Stomach smooth muscle (tissue), 2 donors: Measurements from ENCODE around the gene RALB.

Source experiments
- H3K27ac ChIP-seq: one replicate; pipeline ENCODE4 v1.7.0; 2013; ENCODE audit warnings: mild to moderate bottlenecking, low read length, inconsistent platforms
- H3K27me3 ChIP-seq, 2 donors: one replicate each; pipeline ENCODE4 v1.7.0; 2013; ENCODE audit warnings: low read length in 2 of 2; ENCODE audit not compliant: insufficient read depth in 2 of 2, control insufficient read depth in 1 of 2
- H3K36me3 ChIP-seq, 2 donors: one replicate each; pipeline ENCODE4 v1.7.0; 2013; ENCODE audit warnings: low read length in 2 of 2; ENCODE audit not compliant: control insufficient read depth in 2 of 2, insufficient read depth in 2 of 2
- H3K4me1 ChIP-seq: one replicate; pipeline ENCODE4 v1.7.0; 2013; ENCODE audit warnings: low read length; ENCODE audit not compliant: control insufficient read depth, insufficient read depth
- H3K4me3 ChIP-seq, 2 donors: one replicate each; pipeline ENCODE4 v1.7.0; 2013; ENCODE audit warnings: low read length in 2 of 2
- H3K9ac ChIP-seq, 2 donors: one replicate each; pipeline ENCODE4 v1.7.0; 2013; ENCODE audit warnings: low read length in 2 of 2, mild to moderate bottlenecking in 1 of 2
- H3K9me3 ChIP-seq, 2 donors: one replicate each; pipeline ENCODE4 v1.7.0; 2013; ENCODE audit warnings: low read length in 2 of 2; ENCODE audit not compliant: control insufficient read depth in 2 of 2
- donor health status: healthy.
- donor health status: Pancreatic carcinoma.

RALB gene

DNA sequence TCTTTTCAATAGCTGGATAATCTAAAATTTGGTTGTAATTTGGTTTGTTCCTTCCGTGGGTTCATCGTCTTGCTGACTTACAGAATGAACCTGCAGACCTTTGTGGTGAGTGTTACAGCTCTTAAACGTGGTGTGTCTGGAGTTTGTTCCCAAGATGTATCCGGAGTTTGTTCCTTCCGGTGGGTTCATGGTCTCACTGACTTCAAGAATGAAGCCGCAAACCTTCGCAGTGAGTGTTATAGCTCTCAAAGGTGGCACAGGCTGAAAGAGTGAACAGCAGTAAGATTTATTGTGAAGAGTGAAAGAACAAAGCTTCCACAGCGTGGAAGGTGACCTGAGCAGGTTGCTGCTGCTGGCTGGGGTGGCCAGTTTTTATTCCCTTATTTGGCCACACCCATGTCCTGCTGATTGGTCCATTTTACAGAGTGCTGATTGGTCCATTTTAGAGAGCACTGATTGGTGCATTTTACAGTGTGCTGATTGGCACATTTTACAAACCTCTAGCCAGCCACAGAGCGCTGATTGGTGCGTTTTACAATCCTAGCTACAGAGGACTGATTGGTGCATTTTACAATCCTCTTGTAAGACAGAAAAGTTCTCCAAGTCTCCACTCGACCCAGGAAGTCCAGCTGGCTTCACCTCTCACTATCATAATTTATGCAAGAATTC lies 16.6 kb downstream of the RALB start:
- Histone ChIP-seq H3K9ac (no peak overlapping the region), H3K36me3 (no peaks in the 10 kb centered on the region), H3K27ac (no peak overlapping the region), H3K9me3 (no peaks in the 10 kb centered on the region), H3K27me3 (no peaks in the 10 kb centered on the region), H3K4me3 (no peak overlapping the region), H3K4me1 (no peaks in the 10 kb centered on the region)

DNA sequence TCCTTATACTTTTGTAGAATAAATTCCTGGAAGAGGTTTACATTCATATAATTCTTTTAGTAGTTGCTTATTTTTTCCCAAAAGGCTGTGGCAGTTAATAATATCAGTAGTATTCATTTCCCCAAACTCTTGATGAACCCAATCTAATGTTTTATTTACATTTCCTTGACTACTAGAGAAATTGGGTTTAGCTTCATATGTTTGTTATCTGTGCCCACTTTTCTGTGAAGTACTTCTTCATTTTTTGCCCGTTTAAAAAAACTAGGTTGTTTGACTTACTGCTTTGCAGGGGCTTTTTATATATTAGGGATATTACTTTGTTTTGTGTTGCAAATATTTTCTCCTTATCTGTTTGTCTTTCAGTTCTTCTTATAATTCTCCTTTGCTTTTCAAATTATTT lies 17.2 kb downstream of the RALB start:
- Histone ChIP-seq H3K36me3 (no peaks in the 10 kb centered on the region), H3K4me1 (no peaks in the 10 kb centered on the region), H3K9ac (no peak overlapping the region), H3K9me3 (no peaks in the 10 kb centered on the region), H3K27ac (no peak overlapping the region), H3K4me3 (no peak overlapping the region), H3K27me3 (no peaks in the 10 kb centered on the region)

DNA sequence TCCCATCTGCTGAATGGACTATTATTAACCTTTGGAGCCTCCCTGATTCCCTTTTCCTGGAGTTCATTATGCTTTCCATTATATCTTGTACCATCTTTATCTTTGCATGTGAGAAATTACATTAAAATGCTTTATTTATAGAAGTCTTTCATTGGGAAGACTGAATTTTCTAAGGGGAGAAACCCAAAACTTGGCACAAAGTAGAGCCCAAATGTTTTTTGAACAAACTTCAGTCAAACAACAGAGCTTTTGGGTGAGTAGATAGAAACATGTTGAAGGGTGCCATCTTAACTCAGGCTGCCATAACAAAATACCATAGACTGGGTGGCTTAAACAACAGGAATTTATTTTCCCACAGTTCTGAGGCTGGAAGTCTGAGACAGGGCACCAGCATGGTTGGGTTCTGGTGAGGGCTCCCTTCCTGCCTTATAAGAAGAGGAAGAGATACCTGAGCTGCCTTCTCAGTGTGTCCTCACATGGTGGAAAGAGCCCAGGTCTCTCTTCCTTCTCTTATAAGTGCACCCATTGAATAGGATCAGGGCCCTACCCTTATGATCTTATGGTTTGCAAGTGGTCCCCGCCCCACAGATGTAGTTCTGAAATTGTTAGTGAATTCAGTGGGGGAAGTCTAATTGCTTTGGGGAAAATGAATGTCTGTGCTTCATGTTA lies 19.2 kb downstream of the RALB start:
- no peak overlapping the region for H3K9ac ChIP-seq
- no peak overlapping the region for H3K27ac ChIP-seq
- no peak overlapping the region for H3K4me3 ChIP-seq
- no peaks in the 10 kb centered on the region for H3K4me1 ChIP-seq
- no peaks in the 10 kb centered on the region for H3K9me3 ChIP-seq
- H3K27me3 ChIP-seq, result no peaks in the 10 kb centered on the region
- no peaks in the 10 kb centered on the region for H3K36me3 ChIP-seq

DNA sequence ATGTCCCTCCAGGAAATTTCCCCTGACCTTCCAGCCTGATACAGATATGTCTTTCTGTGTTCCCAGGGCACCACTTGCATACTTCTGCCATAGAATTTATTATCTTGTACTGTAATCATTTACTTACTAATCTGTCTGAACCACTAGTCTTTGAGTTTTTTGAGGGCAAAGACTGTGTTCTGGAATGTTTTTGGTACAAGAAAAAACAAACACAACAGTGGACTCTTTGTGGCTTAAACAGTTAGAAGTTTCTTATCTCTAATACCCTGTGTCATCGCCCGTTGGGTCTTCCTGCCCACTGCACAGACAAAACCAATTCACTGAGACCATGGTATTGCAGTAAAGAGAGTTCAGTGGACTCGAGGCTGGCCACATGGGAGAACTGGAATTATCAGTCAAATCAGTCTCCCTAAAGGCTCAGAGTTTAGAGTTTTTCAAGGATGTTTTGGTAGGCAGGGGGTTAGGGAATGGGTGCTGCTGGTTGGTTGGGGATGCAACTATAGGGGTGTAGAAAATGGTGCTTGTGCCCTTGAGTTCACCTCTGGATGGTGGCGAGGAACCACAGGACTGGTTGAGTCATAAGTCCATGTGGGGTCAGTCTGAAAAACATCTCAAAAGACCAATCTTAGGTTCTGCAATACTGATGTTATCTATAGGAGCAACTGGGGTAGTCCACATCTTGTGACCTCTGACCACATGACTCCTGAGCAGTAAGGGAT lies 20.3 kb downstream of the RALB start:
- no peak overlapping the region for H3K9ac ChIP-seq
- no peaks in the 10 kb centered on the region for H3K4me1 ChIP-seq
- H3K4me3 ChIP-seq, result no peak overlapping the region
- no peaks in the 10 kb centered on the region for H3K27me3 ChIP-seq
- H3K27ac ChIP-seq, result no peak overlapping the region
- no peaks in the 10 kb centered on the region for H3K9me3 ChIP-seq
- no peaks in the 10 kb centered on the region for H3K36me3 ChIP-seq

DNA sequence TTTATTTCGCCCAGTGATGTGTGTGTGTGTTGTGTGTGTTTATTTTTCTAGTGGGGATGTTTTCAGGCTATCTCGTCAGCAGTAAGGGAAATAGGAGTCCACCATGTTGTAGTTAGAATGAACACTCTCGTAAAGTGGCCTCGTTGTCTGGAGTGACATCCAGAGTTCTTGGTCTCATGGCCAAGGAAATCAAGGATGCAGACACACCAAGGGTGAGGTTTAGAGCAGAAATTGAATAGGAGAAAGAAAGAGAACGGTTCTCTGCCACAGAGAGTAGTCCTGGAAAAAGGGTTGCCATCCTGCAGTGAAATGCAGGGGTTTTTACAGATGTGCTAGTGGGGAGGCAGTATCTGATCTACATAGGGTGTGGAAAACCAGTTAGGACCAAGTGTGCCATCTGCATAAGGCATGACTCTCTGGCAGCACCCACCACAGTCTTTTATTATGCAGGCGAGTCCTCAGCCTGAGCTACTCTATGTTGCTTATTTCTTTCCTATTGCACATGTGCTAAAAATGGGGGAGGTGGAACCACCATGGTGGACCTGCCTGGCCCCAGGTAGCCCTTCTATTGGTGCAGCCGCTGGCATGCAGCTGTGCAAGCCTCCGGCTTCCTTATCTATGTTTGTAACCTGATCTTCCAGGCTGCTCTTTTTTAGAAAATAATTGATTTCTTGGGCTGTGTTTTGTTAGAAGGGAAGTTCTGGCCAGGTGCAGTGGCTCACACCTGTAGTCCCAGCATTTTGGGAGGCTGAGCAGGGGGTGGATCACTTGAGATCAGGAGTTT lies 23.2 kb downstream of the RALB start:
- H3K4me1 ChIP-seq, result no peaks in the 10 kb centered on the region
- no peaks in the 10 kb centered on the region for H3K27me3 ChIP-seq
- no peak overlapping the region for H3K4me3 ChIP-seq
- no peak overlapping the region for H3K27ac ChIP-seq
- H3K9ac ChIP-seq, result no peak overlapping the region
- H3K36me3 ChIP-seq, result peaks cover 14 to 15% of the 10 kb centered on the region in 2 donors
- H3K9me3 ChIP-seq, result no peaks in the 10 kb centered on the region

DNA sequence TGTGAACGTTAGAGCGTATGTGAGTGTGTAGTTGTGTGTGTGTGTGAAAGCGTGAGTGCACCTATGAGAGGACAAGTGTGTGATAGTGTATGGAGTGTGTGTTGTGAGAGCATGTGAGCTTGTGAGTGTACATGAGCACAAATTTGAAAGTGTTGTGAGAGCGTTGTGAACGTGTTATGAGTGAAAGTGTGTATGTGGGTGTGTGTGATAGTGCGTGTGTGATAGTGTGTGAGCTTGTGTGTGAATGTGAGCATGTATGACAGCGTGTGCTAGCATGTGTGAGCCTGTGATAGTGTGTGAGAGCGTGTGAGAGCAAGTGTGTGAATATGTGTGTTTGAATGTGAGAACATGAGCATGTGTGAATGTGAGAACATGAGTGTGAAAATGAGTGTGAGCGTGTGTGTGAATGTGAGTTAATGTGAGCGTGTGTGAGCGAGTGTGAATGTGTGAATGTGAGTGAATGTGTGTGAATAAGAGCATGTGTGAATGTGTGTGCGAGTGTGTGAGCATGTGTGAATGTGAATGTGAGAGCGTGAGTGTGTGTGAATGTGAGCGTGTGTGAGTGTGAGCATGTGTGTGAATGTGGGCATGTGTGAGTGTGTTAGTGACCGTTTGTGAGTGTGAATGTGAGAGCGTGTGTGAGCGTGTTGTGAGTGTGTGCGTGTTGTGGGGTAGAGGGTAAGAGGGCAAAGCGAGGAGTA lies 25.0 kb downstream of the RALB start:
- Histone ChIP-seq H3K36me3 (peaks cover 15 to 17% of the 10 kb centered on the region in 2 donors), H3K27me3 (no peaks in the 10 kb centered on the region), H3K27ac (no peak overlapping the region)

DNA sequence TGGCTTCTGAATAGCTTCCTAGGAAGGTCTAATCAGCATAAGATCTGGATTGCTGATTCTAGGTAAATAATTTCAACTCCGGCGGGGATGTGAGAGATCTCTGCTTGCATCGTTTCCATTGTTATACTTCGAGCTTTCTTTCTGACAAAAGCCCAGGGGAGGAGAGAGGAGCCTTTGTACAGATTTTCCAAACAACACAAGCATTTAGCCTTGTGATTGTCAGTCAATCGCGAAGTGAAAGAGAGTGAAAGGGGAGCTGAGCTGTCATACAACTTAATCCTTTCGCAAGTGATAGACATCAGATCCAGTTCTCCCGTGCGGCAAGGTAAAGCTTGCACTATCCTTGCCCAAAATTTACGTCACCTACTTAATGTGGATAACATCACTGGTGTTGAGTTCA lies 26.2 kb downstream of the RALB start:
- Histone ChIP-seq H3K9me3 (no peaks in the 10 kb centered on the region), H3K4me1 (no peaks in the 10 kb centered on the region), H3K36me3 (peaks cover 15 to 17% of the 10 kb centered on the region in 2 donors), H3K27me3 (no peaks in the 10 kb centered on the region), H3K9ac (no peak overlapping the region), H3K27ac (no peak overlapping the region), H3K4me3 (no peak overlapping the region)

More for the DNA sequence above, 25.0 kb downstream of the RALB start:
- Histone ChIP-seq H3K4me3 (no peak overlapping the region), H3K9me3 (no peaks in the 10 kb centered on the region), H3K9ac (no peak overlapping the region), H3K4me1 (no peaks in the 10 kb centered on the region)

DNA sequence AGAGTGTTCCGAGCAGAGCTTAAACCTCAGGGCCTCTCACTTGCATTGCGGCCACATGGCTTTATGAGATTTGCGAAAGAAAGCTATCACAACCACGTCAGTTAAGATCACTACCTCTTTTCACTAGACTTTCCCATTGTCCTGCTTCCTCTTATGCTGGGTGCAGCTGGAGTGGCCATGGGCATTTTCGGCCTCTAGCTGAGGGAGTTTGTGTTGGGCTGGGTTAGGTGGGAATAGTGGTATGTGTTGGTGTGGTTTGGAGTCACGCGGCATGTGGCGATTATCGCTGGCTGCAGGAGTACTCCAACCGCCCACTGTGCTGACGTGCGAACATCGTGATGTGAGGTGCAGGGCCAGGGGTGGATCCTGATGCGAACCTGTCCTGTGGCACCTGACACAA lies 27.1 kb downstream of the RALB start:
- Histone ChIP-seq H3K4me1 (no peaks in the 10 kb centered on the region), H3K4me3 (no peak overlapping the region)

DNA sequence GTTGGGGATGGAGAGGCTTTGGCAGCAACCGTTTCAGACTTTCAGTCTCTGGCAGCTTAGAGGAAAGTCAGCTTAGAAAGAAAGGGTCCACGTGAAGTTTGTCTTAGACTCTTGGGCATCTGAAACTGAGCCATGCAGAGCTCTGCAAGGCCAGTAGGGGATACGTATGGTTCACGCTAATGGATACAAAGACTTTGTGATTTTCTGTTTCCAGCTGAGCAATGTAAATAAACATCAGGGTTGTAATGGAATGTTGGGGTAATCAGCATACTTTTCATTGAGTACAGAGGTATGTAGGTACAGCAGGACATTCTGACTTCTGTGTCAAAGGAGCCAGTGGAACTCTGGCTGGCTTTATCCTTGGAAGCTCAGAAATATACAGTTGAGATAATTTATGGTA lies 31.0 kb downstream of the RALB start:
- Histone ChIP-seq H3K9me3 (no peaks in the 10 kb centered on the region), H3K27me3 (no peaks in the 10 kb centered on the region), H3K9ac (no peak overlapping the region), H3K4me3 (no peak overlapping the region), H3K27ac (no peak overlapping the region), H3K4me1 (no peaks in the 10 kb centered on the region), H3K36me3 (peaks cover 13 to 17% of the 10 kb centered on the region in 2 donors)

More for the DNA sequence above, 27.1 kb downstream of the RALB start:
- no peak overlapping the region for H3K9ac ChIP-seq
- peaks cover 15 to 17% of the 10 kb centered on the region in 2 donors for H3K36me3 ChIP-seq
- no peak overlapping the region for H3K27ac ChIP-seq
- no peaks in the 10 kb centered on the region for H3K9me3 ChIP-seq
- H3K27me3 ChIP-seq, result no peaks in the 10 kb centered on the region

DNA sequence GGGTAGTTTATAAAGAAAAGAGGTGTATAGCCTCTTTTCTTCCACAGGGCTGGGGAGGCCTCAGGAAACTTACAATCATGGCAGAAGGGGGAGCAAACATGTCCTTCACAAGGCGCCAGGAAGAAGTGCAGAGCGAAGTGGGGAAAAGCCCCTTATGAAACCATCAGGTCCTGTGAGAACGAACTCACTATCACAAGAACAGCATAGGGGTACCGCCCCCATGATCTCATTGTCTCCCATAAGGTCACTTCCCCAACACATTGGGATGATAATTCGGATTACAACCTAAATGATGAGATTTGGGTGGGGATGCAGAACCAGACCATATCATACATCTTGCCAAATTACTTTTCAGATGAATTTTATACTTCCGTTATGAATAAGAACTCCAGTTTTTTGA lies 32.4 kb downstream of the RALB start:
- peaks cover 1 to 8% of the 10 kb centered on the region in 2 donors for H3K36me3 ChIP-seq
- H3K27ac ChIP-seq, result no peak overlapping the region
- H3K27me3 ChIP-seq, result no peaks in the 10 kb centered on the region
- no peak overlapping the region for H3K9ac ChIP-seq
- H3K9me3 ChIP-seq, result no peaks in the 10 kb centered on the region
- H3K4me3 ChIP-seq, result no peak overlapping the region
- H3K4me1 ChIP-seq, result no peaks in the 10 kb centered on the region
